HCT116 (cell line): ENCODE data around the gene TTC36. TPM values are rescaled to one million over a fixed set of nuclear protein-coding genes. Genes with fewer than 3 reads are reported as not detected.

ENCODE experiments used
- ATAC-seq: fragments of 200-7000 bp; cut with Tn5 transposase; 2 replicates; pipeline ENCODE4 v1.9.1; 2020; ENCODE audit warnings: mild to moderate bottlenecking, moderate library complexity
- BruUV-seq: library from RNA; stranded (reverse); fragments of 400-500 nt; replicated peaks from 2 replicates; lab custom pipeline; 2021; lab: Mats Ljungman, UMichigan
- CTCF ChIA-PET: fragments of 300-600 bp; sonication (Branson Sonifier 250); formaldehyde crosslinking; loops from one replicate; lab custom pipeline; 2021; ENCODE audit warnings: antibody characterized with exemption; lab: Charles Lee
- POLR2A ChIA-PET: fragments of 300-600, 350-600 bp; sonication (Branson Sonifier 250); formaldehyde crosslinking; loops from one replicate; lab custom pipeline; 2021; ENCODE audit warnings: antibody characterized with exemption; lab: Charles Lee
- RAD21 ChIA-PET, 2 experiments: fragments of 300-600 bp; sonication (Branson Sonifier 250); formaldehyde crosslinking; loops; one replicate each; lab custom pipeline; 2023; ENCODE audit warnings: low total read pairs in 2 of 2; ENCODE audit not compliant: uncharacterized antibody in 2 of 2, unreplicated experiment in 2 of 2, low non-redundant PET in 1 of 2; lab: Charles Lee
- DNase-seq: peaks from one replicate; pipeline ENCODE4 v3.0.0-alpha.2; 2010; ENCODE audit warnings: low read depth, low spot score
- H2AFZ ChIP-seq: fragments of 200-600 bp; shearing (Covaris generic), sonication (generic); 2 replicates; pipeline ENCODE4 v1.6.1; 2017; ENCODE audit warnings: low read depth, mixed run types, mixed read lengths, antibody characterized with exemption, low read length; ENCODE audit not compliant: poor library complexity, severe bottlenecking
- H3K27ac ChIP-seq: 2 replicates; pipeline ENCODE4 v1.5.1; 2012; ENCODE audit warnings: low read depth, low read length
- H3K27me3 ChIP-seq: fragments of 200-600 bp; sonication (generic); 2 replicates; pipeline ENCODE4 v1.6.1; 2016; ENCODE audit warnings: mixed run types, low read length, mixed read lengths; ENCODE audit not compliant: insufficient read depth
- H3K36me3 ChIP-seq, 2 experiments: fragments of 200-500 bp in 1 of 2; fragments of 200-600 bp in 1 of 2; sonication (Bioruptor generic) in 1 of 2; sonication (generic) in 1 of 2; 2 replicates each; pipeline versions ENCODE4 v1.5.1 to v1.6.1; 2014 to 2016; ENCODE audit warnings: low read length in 2 of 2, inconsistent platforms in 1 of 2, mixed read lengths in 1 of 2, mixed run types in 1 of 2; ENCODE audit not compliant: insufficient read depth in 2 of 2, control insufficient read depth in 1 of 2
- H3K4me1 ChIP-seq, 2 experiments: fragments of 200-600 bp in 1 of 2; sonication (generic) in 1 of 2; 2 replicates each; pipeline versions ENCODE4 v1.5.1 to v1.6.1; 2012 to 2017; ENCODE audit warnings: low read length in 2 of 2, inconsistent platforms in 1 of 2, mild to moderate bottlenecking in 1 of 2, mixed read lengths in 1 of 2, mixed run types in 1 of 2, moderate library complexity in 1 of 2; ENCODE audit not compliant: insufficient read depth in 2 of 2, control insufficient read depth in 1 of 2
- H3K4me2 ChIP-seq: fragments of 200-600 bp; sonication (generic); 2 replicates; pipeline ENCODE4 v1.6.1; 2017; ENCODE audit warnings: mixed run types, low read length, mixed read lengths
- H3K4me3 ChIP-seq, 2 experiments: fragments of 200-600 bp in 1 of 2; sonication (generic) in 1 of 2; replicated peaks in 1 of 2; 2 replicates each; pipeline ENCODE4 v1.5.1; 2011 to 2016; ENCODE audit warnings: low read length in 2 of 2, control low read depth in 1 of 2, low read depth in 1 of 2, mild to moderate bottlenecking in 1 of 2, mixed read lengths in 1 of 2, mixed run types in 1 of 2
- H3K79me2 ChIP-seq: fragments of 200-600 bp; sonication (generic); 2 replicates; pipeline ENCODE4 v1.6.1; 2017; ENCODE audit warnings: mild to moderate bottlenecking, mixed run types, low read length, moderate library complexity, mixed read lengths; ENCODE audit not compliant: insufficient read depth
- H3K9ac ChIP-seq: fragments of 200-600 bp; sonication (generic); 2 replicates; pipeline ENCODE4 v1.6.1; 2016; ENCODE audit warnings: low read length, mixed read lengths
- H3K9me2 ChIP-seq: fragments of 200-600 bp; sonication (generic), shearing (Covaris generic); 2 replicates; pipeline ENCODE4 v1.6.1; 2017; ENCODE audit warnings: mixed run types, mild to moderate bottlenecking, moderate library complexity; ENCODE audit not compliant: insufficient read depth
- H3K9me3 ChIP-seq, 2 experiments: fragments of 200-500 bp in 1 of 2; fragments of 200-600 bp in 1 of 2; sonication (Bioruptor generic) in 1 of 2; sonication (generic) in 1 of 2; 2 replicates each; pipeline ENCODE4 v1.6.1; 2014 to 2017; ENCODE audit warnings: low read length in 2 of 2, mixed read lengths in 2 of 2, inconsistent platforms in 1 of 2, low read depth in 1 of 2, mild to moderate bottlenecking in 1 of 2, mixed run types in 1 of 2, moderate library complexity in 1 of 2; ENCODE audit not compliant: control insufficient read depth in 1 of 2, insufficient read depth in 1 of 2
- H4K20me1 ChIP-seq: fragments of 200-600 bp; sonication (generic), shearing (Covaris generic); 2 replicates; pipeline ENCODE4 v1.6.1; 2017; ENCODE audit warnings: mixed run types, mild to moderate bottlenecking, moderate library complexity; ENCODE audit not compliant: insufficient read depth
- CEBPB ChIP-seq: IDR thresholded peaks from 2 replicates; pipeline ENCODE4 v1.6.1; 2012; ENCODE audit warnings: low read depth
- ELF1 ChIP-seq: IDR thresholded peaks from 2 replicates; pipeline ENCODE4 v1.6.1; 2012; ENCODE audit warnings: low read depth, borderline replicate concordance
- FOSL1 ChIP-seq: IDR thresholded peaks from 2 replicates; pipeline ENCODE4 v1.6.1; 2012; ENCODE audit warnings: low read depth
- JUND ChIP-seq: IDR thresholded peaks from 2 replicates; pipeline ENCODE4 v1.6.1; 2012
- MAX ChIP-seq: IDR thresholded peaks from 2 replicates; pipeline ENCODE4 v1.6.1; 2012
- POLR2AphosphoS5 ChIP-seq: IDR thresholded peaks from 2 replicates; pipeline ENCODE4 v1.6.1; 2011; ENCODE audit warnings: mild to moderate bottlenecking, low read depth, low read length, moderate library complexity
- YY1 ChIP-seq: IDR thresholded peaks from 2 replicates; pipeline ENCODE4 v1.6.1; 2011; ENCODE audit warnings: low read length, low read depth, moderate library complexity, mild to moderate bottlenecking; ENCODE audit not compliant: insufficient replicate concordance; ENCODE audit errors: extremely low read depth
- ZFX ChIP-seq: fragments of 450-650 bp; IDR thresholded peaks from 2 replicates; pipeline ENCODE4 v1.6.1; 2017
- ZNF274 ChIP-seq: fragments of 200-500 bp; sonication (Bioruptor generic); IDR thresholded peaks from 2 replicates; pipeline ENCODE4 v1.6.1; 2014; ENCODE audit warnings: mild to moderate bottlenecking, low read depth, low read length, inconsistent platforms
- intact Hi-C: fragments of 100-400 bp; cut with micrococcal nuclease; formaldehyde crosslinking; loops from 2 replicates; pipeline ENCODE4 v1.10.0; 2022
- total RNA-seq: library from RNA; stranded (reverse); gene quantifications from one replicate; pipeline ENCODE4 v1.2.1, GENCODE V29; 2021; ENCODE audit not compliant: unreplicated experiment
- TF ChIP-seq, protein P1 (sequence below), 3 experiments: fragments of 200-600 bp in 1 of 3; sonication (generic) in 1 of 3; IDR thresholded peaks in 2 of 3; conservative IDR thresholded peaks in 1 of 3; 2 replicates each; pipeline ENCODE4 v1.5.1; 2012 to 2017; ENCODE audit warnings: low read depth in 2 of 3, low read length in 2 of 3, antibody characterized with exemption in 1 of 3, borderline replicate concordance in 1 of 3, control low read depth in 1 of 3, mild to moderate bottlenecking in 1 of 3, mixed read lengths in 1 of 3, mixed run types in 1 of 3, moderate library complexity in 1 of 3; ENCODE audit not compliant: insufficient read depth in 1 of 3

TTC36 gene
- total RNA-seq, 1 experiment from 2014 or later, result 0.47 TPM

- Histone ChIP-seq H3K9me3 (no peaks in the 10 kb centered on the region), H3K36me3 (no peaks in the 10 kb centered on the region; a peak in 1 of 4 replicates), H4K20me1 (no peaks in the 10 kb centered on the region), H3K79me2 (no peaks in the 10 kb centered on the region), H2AFZ (no peak overlapping the region), H3K27ac (no peak overlapping the region), H3K9ac (no peak overlapping the region), H3K27me3 (no peaks in the 10 kb centered on the region), H3K4me1 (peaks cover 27 to 40% of the 10 kb centered on the region in 2 experiments), H3K4me3 (no peak overlapping the region), H3K9me2 (no peaks in the 10 kb centered on the region), H3K4me2 (no peak overlapping the region)
- CTCF ChIA-PET, result no interaction called here
- DNase-seq, result no peak
- no peak for TF ChIP-seq ZFX
- no peak for TF ChIP-seq MAX
- TF ChIP-seq JUND, result no peak
- TF ChIP-seq ELF1, result no peak
- TF ChIP-seq CEBPB, result no peak
- TF ChIP-seq, protein P1, sequence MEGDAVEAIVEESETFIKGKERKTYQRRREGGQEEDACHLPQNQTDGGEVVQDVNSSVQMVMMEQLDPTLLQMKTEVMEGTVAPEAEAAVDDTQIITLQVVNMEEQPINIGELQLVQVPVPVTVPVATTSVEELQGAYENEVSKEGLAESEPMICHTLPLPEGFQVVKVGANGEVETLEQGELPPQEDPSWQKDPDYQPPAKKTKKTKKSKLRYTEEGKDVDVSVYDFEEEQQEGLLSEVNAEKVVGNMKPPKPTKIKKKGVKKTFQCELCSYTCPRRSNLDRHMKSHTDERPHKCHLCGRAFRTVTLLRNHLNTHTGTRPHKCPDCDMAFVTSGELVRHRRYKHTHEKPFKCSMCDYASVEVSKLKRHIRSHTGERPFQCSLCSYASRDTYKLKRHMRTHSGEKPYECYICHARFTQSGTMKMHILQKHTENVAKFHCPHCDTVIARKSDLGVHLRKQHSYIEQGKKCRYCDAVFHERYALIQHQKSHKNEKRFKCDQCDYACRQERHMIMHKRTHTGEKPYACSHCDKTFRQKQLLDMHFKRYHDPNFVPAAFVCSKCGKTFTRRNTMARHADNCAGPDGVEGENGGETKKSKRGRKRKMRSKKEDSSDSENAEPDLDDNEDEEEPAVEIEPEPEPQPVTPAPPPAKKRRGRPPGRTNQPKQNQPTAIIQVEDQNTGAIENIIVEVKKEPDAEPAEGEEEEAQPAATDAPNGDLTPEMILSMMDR (IDR thresholded peaks at IDR 0.05 in 2 of 3, conservative IDR thresholded peaks at IDR 0.05 in 1 of 3; ENCODE audit: borderline replicate concordance in 1 of 3, insufficient read depth in 1 of 3, low read depth in 2 of 3, low read length in 2 of 3), result no peak
- no peak for TF ChIP-seq ZNF274
- TF ChIP-seq FOSL1, result no peak
- no peak for TF ChIP-seq POLR2AphosphoS5
- no peak for TF ChIP-seq YY1
- RAD21 ChIA-PET, result no interaction called here
- POLR2A ChIA-PET, result no interaction called here
- intact Hi-C loops, result no loop called here
- ATAC-seq, result no peak
- BruUV-seq, result no TSS peak
Observed at GRCh38 chr11:118532852-118533768, 5.8 kb downstream of the TTC36 start.
